ENCODE data around the gene CATSPERZ. TPM values are rescaled to one million over a fixed set of nuclear protein-coding genes. Genes with fewer than 3 reads are reported as not detected.

CATSPERZ gene
- polyA plus RNA-seq, 1 donor from 2014 or later, result not detected

- no peaks in the 10 kb centered on the region for H3K9me3 ChIP-seq (ENCODE audit: low read length)
- H3K36me3 ChIP-seq (ENCODE audit: insufficient read depth, low read length), result no peaks in the 10 kb centered on the region
- no peaks in the 10 kb centered on the region for H4K20me1 ChIP-seq (ENCODE audit: insufficient read depth)
- no peak overlapping the region for H3K4me2 ChIP-seq (ENCODE audit: low read length)
- H3K79me2 ChIP-seq (replicated peaks; ENCODE audit: insufficient read depth, low read length), result no peaks in the 10 kb centered on the region
- no peaks in the 10 kb centered on the region for H3K27me3 ChIP-seq (ENCODE audit: insufficient read depth, low read depth, low read length)
- TF ChIP-seq CTCF (IDR thresholded peaks at IDR 0.05; ENCODE audit: poor library complexity, severe bottlenecking), result no peak
- no peak for TF ChIP-seq EP300 (conservative IDR thresholded peaks at IDR 0.05; ENCODE audit: poor library complexity, severe bottlenecking)
- no peak for TF ChIP-seq MXI1 (conservative IDR thresholded peaks at IDR 0.05; ENCODE audit: poor library complexity, severe bottlenecking)
- no peak for TF ChIP-seq EZH2 (IDR thresholded peaks at IDR 0.05; ENCODE audit: borderline replicate concordance, insufficient read depth, low read length, poor library complexity, severe bottlenecking)
- TF ChIP-seq REST (IDR thresholded peaks at IDR 0.05; ENCODE audit: borderline replicate concordance), result no peak
- H3F3A ChIP-seq (ENCODE audit: insufficient read depth, low read length, poor library complexity, severe bottlenecking), result no peaks in the 10 kb centered on the region
- no peak overlapping the region for H3K27ac ChIP-seq (ENCODE audit: low read length)
- no peak overlapping the region for H3K9ac ChIP-seq (ENCODE audit: low read length)
- no peak overlapping the region for H2AFZ ChIP-seq (ENCODE audit: low read depth, low read length)
- no peak overlapping the region for H3K4me3 ChIP-seq (ENCODE audit: low read length)
- H3K9me2 ChIP-seq (ENCODE audit: insufficient read depth, low read length), result no peaks in the 10 kb centered on the region
Observed at GRCh38 chr11:64347193-64347867, 47.2 kb downstream of the CATSPERZ start.

- TF ChIP-seq MXI1 (conservative IDR thresholded peaks at IDR 0.05; ENCODE audit: poor library complexity, severe bottlenecking) (no peak), EZH2 (IDR thresholded peaks at IDR 0.05; ENCODE audit: borderline replicate concordance, insufficient read depth, low read length, poor library complexity, severe bottlenecking) (no peak), CTCF (IDR thresholded peaks at IDR 0.05; ENCODE audit: poor library complexity, severe bottlenecking) (no peak), EP300 (conservative IDR thresholded peaks at IDR 0.05; ENCODE audit: poor library complexity, severe bottlenecking) (no peak), SMC3 (conservative IDR thresholded peaks at IDR 0.05; ENCODE audit: poor library complexity) (no peak), REST (IDR thresholded peaks at IDR 0.05; ENCODE audit: borderline replicate concordance) (no peak), POLR2AphosphoS5 (IDR thresholded peaks at IDR 0.05) (no peak), RAD21 (conservative IDR thresholded peaks at IDR 0.05) (no peak), TAF1 (IDR thresholded peaks at IDR 0.05; ENCODE audit: low read depth) (no peak)
- Histone ChIP-seq H3F3A (ENCODE audit: insufficient read depth, low read length, poor library complexity, severe bottlenecking) (no peaks in the 10 kb centered on the region), H3K9me2 (ENCODE audit: insufficient read depth, low read length) (no peaks in the 10 kb centered on the region), H3K36me3 (ENCODE audit: insufficient read depth, low read length) (no peaks in the 10 kb centered on the region), H3K27ac (ENCODE audit: low read length) (no peak overlapping the region), H3K9ac (ENCODE audit: low read length) (no peak overlapping the region), H3K27me3 (ENCODE audit: insufficient read depth, low read depth, low read length) (no peaks in the 10 kb centered on the region), H2AFZ (ENCODE audit: low read depth, low read length) (no peak overlapping the region), H3K9me3 (ENCODE audit: low read length) (no peaks in the 10 kb centered on the region), H3K4me2 (ENCODE audit: low read length) (no peak overlapping the region), H4K20me1 (ENCODE audit: insufficient read depth) (no peaks in the 10 kb centered on the region), H3K79me2 (replicated peaks; ENCODE audit: insufficient read depth, low read length) (no peaks in the 10 kb centered on the region), H3K4me3 (ENCODE audit: low read length) (no peak overlapping the region)
Observed at GRCh38 chr11:64348383-64349024, 48.3 kb downstream of the CATSPERZ start.

Measured in neural cell (in vitro differentiated cells).